GM12892 (cell line): ENCODE data around the gene OLFM1.

Experiments used
- POLR2A ChIP-seq: IDR thresholded peaks from 2 replicates; pipeline ENCODE4 v1.6.1; 2011; ENCODE audit warnings: low read depth, low read length, control low read depth
- POLR2AphosphoS5 ChIP-seq: IDR thresholded peaks from 2 replicates; pipeline ENCODE4 v1.6.1; 2011; ENCODE audit warnings: low read depth, low read length, control low read depth

DNA sequence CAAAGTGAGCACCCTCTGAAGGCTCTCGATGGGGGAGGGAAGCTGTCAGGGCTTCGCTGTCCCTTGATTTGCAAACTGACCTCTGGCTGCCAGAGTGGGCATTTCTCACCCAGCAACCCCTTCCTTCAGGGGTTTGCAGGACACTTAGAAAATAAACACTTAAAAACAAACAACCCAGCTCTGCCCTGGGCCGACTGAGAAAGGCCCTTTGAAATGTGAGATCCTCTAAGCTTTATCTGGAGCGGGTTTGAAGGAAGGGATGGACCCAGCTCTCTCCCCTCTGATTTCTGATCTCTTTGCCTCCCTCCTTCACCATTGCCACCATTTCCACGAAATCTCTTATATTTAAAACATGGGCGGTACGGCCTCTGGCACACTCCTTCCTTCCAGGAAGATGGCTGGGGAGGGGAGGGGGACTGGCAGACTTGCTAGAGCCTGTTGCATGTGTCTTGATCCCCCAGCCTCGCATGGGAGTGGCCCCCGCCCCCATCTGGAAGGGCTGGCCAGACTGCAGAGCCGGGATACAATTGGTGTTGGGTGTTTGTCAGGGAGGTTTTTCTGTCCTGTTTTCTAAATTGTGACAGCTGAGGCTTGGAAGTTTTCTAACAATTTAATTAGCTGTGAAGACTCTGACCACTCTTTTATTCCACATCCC, 20.2 kb downstream of the OLFM1 start:
- TF ChIP-seq POLR2A (no peak), POLR2AphosphoS5 (no peak)
